Measurements from ENCODE around the gene CD36.

DNA sequence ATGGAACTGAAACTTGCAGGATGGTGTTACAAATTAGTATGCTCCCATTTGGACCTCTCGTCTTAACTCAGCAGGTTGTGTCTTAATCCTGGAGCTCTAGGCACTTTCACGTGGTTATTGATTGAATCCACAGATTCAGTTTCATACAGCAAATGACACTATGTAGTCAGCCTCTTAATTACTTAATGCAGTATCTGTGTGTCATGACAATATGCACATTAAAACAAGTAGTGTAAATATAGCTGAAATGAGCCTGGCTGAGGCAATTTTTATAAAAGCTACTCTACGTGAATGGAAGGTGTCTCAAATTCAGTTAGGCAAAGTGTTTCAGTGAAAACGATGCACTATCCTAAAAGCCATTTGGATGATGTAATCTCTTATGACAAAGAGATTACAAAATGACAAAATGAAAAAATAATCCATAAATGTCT lies 86.8 kb downstream of the CD36 start:
- TF ChIP-seq POLR2AphosphoS5 (IDR thresholded peaks at IDR 0.05; ENCODE audit: low read depth, low read length) = no peak
- TF ChIP-seq, protein P1, sequence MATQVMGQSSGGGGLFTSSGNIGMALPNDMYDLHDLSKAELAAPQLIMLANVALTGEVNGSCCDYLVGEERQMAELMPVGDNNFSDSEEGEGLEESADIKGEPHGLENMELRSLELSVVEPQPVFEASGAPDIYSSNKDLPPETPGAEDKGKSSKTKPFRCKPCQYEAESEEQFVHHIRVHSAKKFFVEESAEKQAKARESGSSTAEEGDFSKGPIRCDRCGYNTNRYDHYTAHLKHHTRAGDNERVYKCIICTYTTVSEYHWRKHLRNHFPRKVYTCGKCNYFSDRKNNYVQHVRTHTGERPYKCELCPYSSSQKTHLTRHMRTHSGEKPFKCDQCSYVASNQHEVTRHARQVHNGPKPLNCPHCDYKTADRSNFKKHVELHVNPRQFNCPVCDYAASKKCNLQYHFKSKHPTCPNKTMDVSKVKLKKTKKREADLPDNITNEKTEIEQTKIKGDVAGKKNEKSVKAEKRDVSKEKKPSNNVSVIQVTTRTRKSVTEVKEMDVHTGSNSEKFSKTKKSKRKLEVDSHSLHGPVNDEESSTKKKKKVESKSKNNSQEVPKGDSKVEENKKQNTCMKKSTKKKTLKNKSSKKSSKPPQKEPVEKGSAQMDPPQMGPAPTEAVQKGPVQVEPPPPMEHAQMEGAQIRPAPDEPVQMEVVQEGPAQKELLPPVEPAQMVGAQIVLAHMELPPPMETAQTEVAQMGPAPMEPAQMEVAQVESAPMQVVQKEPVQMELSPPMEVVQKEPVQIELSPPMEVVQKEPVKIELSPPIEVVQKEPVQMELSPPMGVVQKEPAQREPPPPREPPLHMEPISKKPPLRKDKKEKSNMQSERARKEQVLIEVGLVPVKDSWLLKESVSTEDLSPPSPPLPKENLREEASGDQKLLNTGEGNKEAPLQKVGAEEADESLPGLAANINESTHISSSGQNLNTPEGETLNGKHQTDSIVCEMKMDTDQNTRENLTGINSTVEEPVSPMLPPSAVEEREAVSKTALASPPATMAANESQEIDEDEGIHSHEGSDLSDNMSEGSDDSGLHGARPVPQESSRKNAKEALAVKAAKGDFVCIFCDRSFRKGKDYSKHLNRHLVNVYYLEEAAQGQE (IDR thresholded peaks at IDR 0.05; ENCODE audit: insufficient read depth in 1 of 2, low read depth in 2 of 2, low read length in 1 of 2) = no peak
- TF ChIP-seq, protein P2, sequence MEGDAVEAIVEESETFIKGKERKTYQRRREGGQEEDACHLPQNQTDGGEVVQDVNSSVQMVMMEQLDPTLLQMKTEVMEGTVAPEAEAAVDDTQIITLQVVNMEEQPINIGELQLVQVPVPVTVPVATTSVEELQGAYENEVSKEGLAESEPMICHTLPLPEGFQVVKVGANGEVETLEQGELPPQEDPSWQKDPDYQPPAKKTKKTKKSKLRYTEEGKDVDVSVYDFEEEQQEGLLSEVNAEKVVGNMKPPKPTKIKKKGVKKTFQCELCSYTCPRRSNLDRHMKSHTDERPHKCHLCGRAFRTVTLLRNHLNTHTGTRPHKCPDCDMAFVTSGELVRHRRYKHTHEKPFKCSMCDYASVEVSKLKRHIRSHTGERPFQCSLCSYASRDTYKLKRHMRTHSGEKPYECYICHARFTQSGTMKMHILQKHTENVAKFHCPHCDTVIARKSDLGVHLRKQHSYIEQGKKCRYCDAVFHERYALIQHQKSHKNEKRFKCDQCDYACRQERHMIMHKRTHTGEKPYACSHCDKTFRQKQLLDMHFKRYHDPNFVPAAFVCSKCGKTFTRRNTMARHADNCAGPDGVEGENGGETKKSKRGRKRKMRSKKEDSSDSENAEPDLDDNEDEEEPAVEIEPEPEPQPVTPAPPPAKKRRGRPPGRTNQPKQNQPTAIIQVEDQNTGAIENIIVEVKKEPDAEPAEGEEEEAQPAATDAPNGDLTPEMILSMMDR (IDR thresholded peaks at IDR 0.05) = no peak
- TF ChIP-seq TCF7L2 (IDR thresholded peaks at IDR 0.05; ENCODE audit: low read depth, low read length) = no peak

Data from Panc1 (cell line).